Measurements from ENCODE around the gene CSNK2A1. TPM values are rescaled to one million over a fixed set of nuclear protein-coding genes. Genes with fewer than 3 reads are reported as not detected.

The CSNK2A1 gene
- total and polyA plus RNA-seq, 2 of the 8 experiments (the other 6 are each of a cell fraction or from before 2014, with no cell fraction given): 117 to 260 TPM

GRCh38 chr20:472137-472846, 71.3 kb downstream of the CSNK2A1 start:
- no peak overlapping the region for H3K18ac ChIP-seq (ENCODE audit: extremely low read depth, low read length)
- no peak overlapping the region for H3K4me2 ChIP-seq (ENCODE audit: insufficient read depth in 1 of 2, low read depth in 2 of 2, low read length in 2 of 2)
- no peak overlapping the region for H2BK12ac ChIP-seq (ENCODE audit: low read depth, low read length)
- no peak overlapping the region for H3K4me3 ChIP-seq (ENCODE audit: extremely low read depth in 1 of 4, insufficient read depth in 2 of 4, low read depth in 3 of 4, low read length in 4 of 4)
- H2BK15ac ChIP-seq (ENCODE audit: low read length): no peak overlapping the region
- ChIA-PET CTCF (ENCODE audit: partially characterized antibody) (interaction anchor here (1.9 kb wide), 1 partner anchor 41 kb away, joined by 7 read pairs; no protein-coding TSS in a partner anchor), POLR2A (ENCODE audit: partially characterized antibody) (interaction anchor here (0.9 to 4.4 kb wide), 4 partner anchors 11 to 119 kb away, joined by 3 to 26 read pairs (median 4); partner anchors contain the start of gene TBC1D20)
- H4K20me1 ChIP-seq (replicated peaks in 1 of 2; ENCODE audit: control insufficient read depth in 1 of 2, insufficient read depth in 2 of 2, low read length in 2 of 2): no peaks in the 10 kb centered on the region
- H2BK20ac ChIP-seq (ENCODE audit: low read length): no peak overlapping the region
- no peak overlapping the region for H3K56ac ChIP-seq (replicated peaks; ENCODE audit: insufficient read length, low read depth, low read length)
- H3K36me3 ChIP-seq (ENCODE audit: control insufficient read depth in 2 of 4, insufficient read depth in 4 of 4, low read length in 3 of 4): peaks cover 0 to 4% (median 2%) of the 10 kb centered on the region in 4 experiments; a peak in 3 of 8 replicates
- no peak overlapping the region for H3K14ac ChIP-seq (ENCODE audit: insufficient read length)
- no peak overlapping the region for H3K9ac ChIP-seq (replicated peaks in 1 of 4; ENCODE audit: extremely low read depth in 1 of 4, low read depth in 3 of 4, low read length in 3 of 4)
- H3K79me1 ChIP-seq (ENCODE audit: low read depth, low read length): no peaks in the 10 kb centered on the region
- H2BK5ac ChIP-seq (ENCODE audit: low read depth, low read length): no peak overlapping the region
- no peak overlapping the region for H2BK120ac ChIP-seq (replicated peaks; ENCODE audit: low read depth, low read length)
- no peaks in the 10 kb centered on the region for H3K27me3 ChIP-seq (replicated peaks in 1 of 4; ENCODE audit: control insufficient read depth in 3 of 4, extremely low read depth in 1 of 4, insufficient read depth in 3 of 4, low read length in 3 of 4)
- no peak overlapping the region for H2AK5ac ChIP-seq (ENCODE audit: low read depth, low read length)
- DNase-seq (ENCODE audit: low read depth in 1 of 2, low spot score in 2 of 2): no peak
- no peak overlapping the region for H3K4ac ChIP-seq (replicated peaks; ENCODE audit: insufficient read length, low read depth, low read length)
- 91% methylated on average over 9 of the region's 9 CpGs; no CpG with 5 or more reads in 1 of the 2 experiments for WGBS, 2 experiments (ENCODE audit: extremely low coverage in 1 of 2, insufficient coverage in 1 of 2, insufficient read length in 1 of 2, insufficient replicate concordance in 2 of 2, low coverage in 1 of 2, low lambda C conversion rate in 2 of 2, missing lambda C conversion rate in 1 of 2)
- H3K23ac ChIP-seq (ENCODE audit: insufficient read length): no peak overlapping the region
- no peak overlapping the region for H3K27ac ChIP-seq (ENCODE audit: low read depth, low read length)
- peaks cover 21 to 27% of the 10 kb centered on the region in 2 experiments for H3K9me3 ChIP-seq (ENCODE audit: insufficient read depth in 2 of 2, low read depth in 1 of 2, low read length in 1 of 2)
- no peak overlapping the region for H4K5ac ChIP-seq (ENCODE audit: insufficient read length, low read depth, low read length)
- no peak for FAIRE-seq
- no peak overlapping the region for H4K91ac ChIP-seq (replicated peaks; ENCODE audit: insufficient read length, low read length)
- H3K23me2 ChIP-seq (ENCODE audit: low read depth, low read length): no peaks in the 10 kb centered on the region
- no peaks in the 10 kb centered on the region for H3K79me2 ChIP-seq (ENCODE audit: control insufficient read depth in 1 of 2, insufficient read depth in 2 of 2, low read length in 2 of 2)
- H2AFZ ChIP-seq (ENCODE audit: low read length): no peak overlapping the region
- no peak overlapping the region for H4K8ac ChIP-seq (ENCODE audit: extremely low read depth, insufficient read depth, low read length)
- no peaks in the 10 kb centered on the region for H3K4me1 ChIP-seq (replicated peaks in 1 of 4; ENCODE audit: control insufficient read depth in 3 of 4, insufficient read depth in 4 of 4, low read length in 3 of 4)
- TF ChIP-seq POLR2A (IDR thresholded peaks at IDR 0.05; ENCODE audit: control extremely low read depth in 1 of 2, low read depth in 2 of 2, low read length in 2 of 2) (no peak), CHD2 (IDR thresholded peaks at IDR 0.05; ENCODE audit: low read length) (no peak), SAP30 (IDR thresholded peaks at IDR 0.05; ENCODE audit: insufficient read depth, insufficient replicate concordance, low read length) (no peak), TCF12 (IDR thresholded peaks at IDR 0.05; ENCODE audit: low read depth, low read length) (no peak)

All from H1 (cell line).